C1 segment of cervical spinal cord (tissue), 14 donors: ENCODE results near the gene RTL5.

ENCODE experiments used
- DNase-seq, 14 donors: peaks; one replicate each; lab custom pipeline; 2025; lab: John Stamatoyannopoulos, UW

RTL5 gene

DNA sequence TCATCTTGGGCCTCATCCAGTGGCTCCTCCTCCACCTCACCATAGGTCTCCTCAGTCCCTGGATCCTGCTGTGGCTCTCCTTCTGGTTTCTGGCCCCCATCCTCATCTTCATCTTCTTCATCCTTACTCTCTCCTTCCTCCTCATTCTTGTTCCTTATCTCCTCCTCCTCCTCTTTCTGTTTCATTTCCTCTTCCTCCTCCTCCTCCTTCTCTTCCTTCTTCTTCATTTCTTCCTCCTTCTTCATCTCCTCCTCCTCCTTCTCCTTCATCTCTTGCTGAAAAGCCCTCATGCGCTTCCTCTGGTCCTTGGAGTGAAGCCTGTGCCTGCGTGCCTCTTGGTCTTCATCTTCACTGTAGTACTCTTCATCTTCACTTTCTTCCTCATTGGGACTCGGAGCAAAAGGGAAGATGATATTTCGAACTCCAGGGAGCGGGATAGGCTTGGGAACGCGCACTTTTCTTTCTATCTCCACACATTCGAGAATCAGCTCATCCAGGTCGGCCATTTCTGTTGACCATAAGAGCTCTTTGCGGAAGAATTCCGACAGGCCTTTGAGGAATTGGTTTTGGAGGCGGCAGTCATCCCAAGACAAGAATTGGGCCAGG, 1.5 kb downstream of the RTL5 start:
- no peak for DNase-seq

DNA sequence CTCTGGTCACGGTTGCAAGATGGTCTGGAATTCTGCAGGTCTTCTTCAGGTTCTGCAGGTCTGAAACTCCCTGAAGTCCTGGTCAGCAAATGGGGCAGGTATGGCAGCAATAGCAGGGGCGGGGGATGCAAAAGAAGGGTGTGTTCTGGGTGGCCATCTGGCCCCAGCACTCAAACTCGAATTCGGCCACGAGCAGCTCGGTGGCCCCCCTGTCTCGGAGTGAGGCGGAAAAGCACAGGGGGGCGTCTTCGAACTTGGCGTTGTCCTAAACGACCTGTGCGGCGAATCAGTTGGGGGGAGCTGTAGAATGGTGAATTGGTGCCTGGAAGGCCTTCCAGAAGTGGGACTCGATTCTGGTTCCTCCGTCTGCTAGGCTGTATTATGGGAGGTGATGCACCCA, 2.1 kb downstream of the RTL5 start:
- DNase-seq, result no peak

GRCh38 chrX:72128881-72129280, 2.8 kb downstream of the RTL5 start:
- no peak for DNase-seq

DNA sequence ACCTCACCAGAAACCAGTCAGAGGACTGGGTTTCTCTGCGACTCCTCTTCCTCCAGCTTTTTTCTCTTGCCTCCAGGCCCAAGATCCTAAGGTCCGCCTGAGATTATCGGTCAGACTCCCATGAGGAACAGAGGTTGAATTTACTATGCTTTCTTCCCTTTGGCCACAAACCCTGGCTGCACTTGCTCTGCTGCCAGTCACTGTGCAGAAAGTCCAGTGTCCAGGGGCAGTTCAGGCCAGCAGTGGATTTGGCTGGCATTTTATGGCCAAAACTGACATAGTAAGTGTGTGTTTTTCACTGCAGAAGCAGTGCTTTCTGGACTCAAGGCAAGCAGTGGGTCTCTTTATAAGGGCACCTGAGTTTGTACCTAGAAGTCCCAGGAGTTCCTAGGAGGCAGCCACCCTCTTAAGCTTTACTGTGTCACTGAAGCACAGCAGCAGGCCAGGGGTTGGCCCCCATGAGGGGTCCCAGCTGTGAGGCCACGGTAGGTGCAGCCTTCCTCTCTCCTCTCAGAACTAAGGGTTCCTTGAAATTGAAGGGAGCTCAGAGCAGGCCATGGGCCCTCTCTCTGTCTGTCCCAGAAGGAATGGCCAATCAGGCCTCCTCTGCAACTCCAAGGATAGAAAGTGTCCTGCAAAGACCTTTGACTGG, 3.4 kb downstream of the RTL5 start:
- DNase-seq, result no peak

GRCh38 chrX:72127332-72127731, 4.4 kb downstream of the RTL5 start:
- no peak for DNase-seq

DNA sequence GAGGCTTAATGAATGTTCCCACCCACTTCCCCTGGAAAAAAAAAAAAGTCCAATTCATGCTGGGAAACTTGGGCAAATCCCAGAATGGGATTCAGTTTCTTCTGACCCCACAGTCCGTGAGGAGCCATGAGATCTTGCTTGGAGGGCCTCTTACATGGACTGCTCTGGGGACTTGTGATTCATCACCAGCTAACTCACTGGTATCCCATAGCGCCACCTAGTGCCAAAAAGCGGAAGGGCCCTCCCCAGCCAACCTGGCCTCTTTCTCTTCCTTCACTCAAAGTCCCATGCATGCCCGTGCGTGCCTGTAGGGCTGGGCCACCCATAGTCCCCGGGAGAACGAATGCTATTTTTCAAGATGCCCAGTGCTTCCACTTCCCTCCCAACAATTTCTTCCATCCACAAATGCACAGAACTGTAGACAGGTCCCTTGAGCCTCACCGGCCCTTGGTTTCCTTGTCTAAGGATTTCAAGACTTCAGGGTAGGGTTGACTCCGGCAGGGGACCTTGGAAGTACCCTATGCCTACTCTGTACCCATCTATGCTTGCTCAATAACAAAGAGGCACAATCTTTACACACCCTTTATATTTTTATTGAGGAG, 5.1 kb downstream of the RTL5 start:
- peak in 13 of 14 donors; percentile 11 to 78 (median 52) for DNase-seq

DNA sequence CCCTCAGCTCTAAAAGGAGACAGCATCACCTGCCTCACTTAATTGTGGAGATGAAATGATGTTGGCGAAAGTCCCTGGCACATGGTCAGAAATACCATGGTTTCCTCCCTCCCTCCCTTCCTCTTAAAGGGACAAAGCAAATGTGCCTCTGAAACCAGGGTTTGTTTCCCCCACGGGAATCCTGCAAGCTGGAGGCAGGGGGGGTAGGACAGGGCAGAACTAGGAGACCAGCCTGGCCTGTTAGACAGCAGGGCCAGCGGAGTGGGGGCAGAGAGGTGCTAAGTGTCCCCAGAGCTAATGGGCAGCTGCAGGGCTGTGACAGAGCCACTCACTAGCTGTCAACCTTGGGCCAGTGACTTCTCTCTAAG, 5.7 kb downstream of the RTL5 start:
- DNase-seq, result peak in 2 of 14 donors; percentile 17 to 73

DNA sequence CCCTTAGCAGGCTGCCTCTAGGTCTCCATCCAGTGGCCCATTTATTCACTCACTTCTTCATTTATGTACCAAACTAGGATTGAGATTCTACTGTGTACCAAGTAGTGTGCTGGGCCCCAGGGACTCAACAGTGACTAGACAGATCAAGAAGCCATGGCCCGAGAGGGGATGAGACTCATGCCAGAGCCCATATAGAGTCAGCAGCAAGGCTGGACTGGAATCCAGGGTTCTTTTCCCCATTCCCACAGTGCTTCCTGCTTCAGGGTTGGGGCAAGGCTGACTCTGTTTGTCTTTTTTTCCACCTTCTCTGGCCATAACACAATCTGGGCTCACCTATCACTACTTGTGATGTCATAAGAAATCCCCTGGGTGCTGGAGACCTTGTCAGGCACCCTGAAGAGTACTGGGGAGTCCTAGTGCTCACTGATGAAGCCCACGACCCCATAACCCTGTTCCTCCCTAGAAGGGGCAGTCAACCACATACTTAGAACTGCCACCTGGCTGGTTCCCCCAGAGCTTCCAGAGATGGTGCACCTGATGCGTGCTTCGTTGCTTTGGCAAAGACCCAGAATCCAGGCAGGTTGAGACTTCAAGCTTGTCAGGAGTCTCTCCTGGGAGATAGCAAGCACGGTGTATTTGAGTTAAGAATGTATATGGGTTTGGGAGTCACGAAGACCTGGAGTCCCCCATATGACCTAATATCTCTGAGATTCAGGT, 6.2 kb downstream of the RTL5 start:
- no peak for DNase-seq

DNA sequence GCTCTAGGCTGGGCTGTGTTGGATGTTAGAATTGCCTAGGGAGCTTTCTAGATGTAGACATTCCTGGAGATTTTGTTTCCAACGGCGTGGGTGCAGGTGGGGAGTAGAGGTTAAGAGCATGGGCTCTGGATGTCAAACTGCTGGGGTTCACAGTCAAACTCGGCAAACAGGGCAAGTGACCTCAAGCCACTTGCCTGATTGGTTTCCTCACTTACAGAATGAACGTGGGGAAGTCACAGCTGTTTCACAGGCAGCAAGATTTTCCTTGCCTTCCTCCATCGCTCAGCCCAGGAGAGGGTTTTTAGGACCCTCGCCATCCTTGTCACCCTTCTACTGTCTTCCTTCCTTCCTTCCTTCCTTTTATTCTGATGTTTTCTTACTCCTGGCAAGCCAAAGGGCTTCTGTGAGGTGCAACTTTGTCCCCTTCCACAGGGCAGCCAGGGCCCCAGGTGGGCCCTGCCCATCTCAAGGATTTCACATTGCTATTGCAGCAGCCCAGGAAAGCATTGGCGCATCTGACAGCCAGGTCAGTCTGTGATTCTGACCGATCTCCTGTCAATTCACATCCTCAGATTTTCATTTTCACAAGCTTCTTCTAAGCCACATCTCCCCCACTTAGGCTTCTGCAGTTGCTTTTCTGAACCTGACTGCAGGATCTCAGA, 7.0 kb downstream of the RTL5 start:
- no peak for DNase-seq

DNA sequence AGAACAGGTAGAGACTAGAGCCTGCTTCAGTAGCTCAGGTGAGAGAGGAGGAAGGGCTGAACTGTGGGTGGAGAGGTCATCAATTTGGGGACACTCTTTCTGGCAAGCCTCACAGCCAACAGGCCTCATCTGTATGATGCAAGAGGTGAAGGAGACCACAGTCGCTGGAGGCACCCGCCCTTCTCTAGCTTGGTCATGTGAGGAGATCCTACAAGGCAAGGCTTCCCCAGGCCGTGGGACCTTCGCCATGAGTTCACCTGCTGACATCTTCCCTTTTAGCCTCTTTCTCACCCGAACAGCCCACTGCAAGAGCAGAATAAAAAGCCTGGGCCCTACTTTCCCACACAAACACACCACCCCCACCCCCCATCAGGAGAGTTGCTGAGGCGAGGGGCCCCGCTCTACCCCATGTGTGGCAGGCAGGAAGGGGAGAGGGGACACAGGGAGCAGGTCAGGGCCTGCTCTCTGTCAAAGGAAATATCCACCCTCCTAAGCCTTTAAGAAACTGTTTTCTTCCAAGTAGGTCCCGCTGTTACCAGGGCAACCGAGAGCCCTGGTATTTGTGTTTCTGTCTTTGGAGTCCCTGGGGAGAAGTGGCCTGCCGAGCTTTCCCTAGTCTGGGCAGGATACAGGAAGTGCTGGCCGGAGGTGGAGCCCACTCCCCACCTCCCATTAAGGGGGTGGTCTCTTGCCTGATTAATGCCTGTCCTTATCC, 8.1 kb downstream of the RTL5 start:
- DNase-seq, result no peak

DNA sequence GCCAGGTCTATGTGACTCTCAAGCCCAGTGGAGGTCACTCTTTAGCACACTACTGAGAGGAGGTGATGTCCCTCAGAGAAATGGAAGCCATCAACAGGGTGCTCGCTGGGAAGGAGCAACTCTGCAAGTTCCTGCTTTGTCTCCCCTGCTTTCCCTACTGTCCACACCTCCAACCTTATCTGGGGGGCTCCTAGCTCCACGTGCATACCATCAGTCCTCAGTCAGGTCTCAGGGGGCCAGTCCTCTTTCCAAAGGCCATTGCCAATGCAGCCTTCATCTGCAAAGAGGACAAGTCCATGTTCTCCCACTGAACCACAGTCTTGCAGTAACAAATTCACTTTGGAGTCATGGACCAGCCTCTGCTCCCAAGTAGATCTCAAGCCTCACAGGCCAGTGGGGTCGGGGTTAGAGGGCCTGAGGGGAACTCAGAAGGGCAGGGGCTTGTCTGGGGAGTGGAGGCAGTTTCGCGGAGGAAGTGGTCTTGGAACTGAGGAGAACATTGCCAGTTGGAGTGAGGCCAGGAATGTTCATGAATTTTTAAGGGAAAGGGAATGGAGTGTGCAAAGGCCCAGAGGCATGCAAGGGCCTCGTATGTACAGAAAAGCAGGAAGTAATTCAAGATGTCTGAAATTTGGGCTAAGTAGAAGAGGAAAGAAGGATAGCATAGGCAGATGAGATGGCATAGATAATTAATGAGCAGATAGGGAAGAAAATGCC, 8.9 kb downstream of the RTL5 start:
- no peak for DNase-seq

DNA sequence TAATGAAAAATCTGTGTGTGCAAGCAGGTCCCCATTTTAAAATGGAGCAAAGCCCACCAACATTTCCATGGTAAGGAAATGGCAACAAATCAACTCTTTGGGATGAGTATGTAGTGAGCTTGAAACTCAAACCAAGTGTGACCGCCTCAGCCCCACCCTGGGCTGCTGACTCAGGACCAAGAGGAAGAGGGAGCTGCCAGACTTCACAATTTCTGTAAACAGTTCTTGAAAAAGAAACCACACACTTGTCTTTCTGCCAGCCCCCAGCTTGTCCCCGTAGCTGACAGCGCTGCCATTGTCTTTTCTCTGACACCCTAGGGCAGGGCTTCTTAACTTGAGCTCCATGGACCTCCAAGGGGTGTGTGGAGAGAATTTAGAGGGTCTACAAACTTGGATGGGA, 10.3 kb downstream of the RTL5 start:
- DNase-seq, result peak in 5 of 14 donors; percentile 13 to 62 (median 17)

DNA sequence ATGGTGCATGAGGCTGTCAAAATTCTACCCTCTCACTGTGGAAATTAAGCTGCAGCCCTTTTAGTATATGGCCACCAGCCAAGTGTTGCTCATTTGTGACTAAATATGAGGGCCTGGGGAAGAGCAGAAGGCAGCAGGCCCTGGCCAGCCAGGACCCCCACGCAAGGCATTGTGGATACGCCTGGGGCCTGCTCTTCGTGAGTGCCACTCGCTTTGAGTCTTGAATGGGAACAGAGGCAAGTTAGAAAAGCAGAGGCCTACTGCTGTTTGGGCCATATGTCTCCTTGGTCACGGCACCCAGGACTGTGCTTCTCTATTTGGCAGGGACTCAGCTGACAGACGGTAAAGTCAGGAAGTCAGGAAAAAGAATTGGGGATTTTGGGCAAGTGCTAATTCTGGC, 10.9 kb downstream of the RTL5 start:
- DNase-seq, result peak in 2 of 14 donors; percentile 25 to 82

- DNase-seq, result no peak
These were observed 14.0 kb downstream of the RTL5 start for GRCh38 chrX:72117636-72118210.

DNA sequence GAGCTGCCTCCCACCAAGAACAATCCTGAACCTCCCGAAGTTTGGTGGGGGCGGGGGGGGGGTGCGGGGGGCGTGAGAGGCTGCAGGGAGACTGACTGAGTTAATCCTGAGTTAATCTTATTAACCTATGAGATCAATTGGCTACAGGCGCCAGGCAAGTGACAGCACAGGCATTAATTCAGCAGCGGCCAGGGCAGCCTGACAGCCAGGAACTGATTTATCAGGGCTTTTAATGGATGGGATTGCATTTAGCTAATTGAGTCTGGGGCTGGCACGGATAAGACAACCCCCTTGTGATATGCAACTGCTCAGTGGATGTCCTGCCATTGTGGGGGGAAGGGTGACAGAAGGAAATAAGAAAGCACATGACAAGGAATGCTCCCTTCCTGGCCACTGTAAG, 16.3 kb downstream of the RTL5 start:
- no peak for DNase-seq

- no peak for DNase-seq
These were observed 16.9 kb downstream of the RTL5 start for GRCh38 chrX:72114807-72115206.

DNA sequence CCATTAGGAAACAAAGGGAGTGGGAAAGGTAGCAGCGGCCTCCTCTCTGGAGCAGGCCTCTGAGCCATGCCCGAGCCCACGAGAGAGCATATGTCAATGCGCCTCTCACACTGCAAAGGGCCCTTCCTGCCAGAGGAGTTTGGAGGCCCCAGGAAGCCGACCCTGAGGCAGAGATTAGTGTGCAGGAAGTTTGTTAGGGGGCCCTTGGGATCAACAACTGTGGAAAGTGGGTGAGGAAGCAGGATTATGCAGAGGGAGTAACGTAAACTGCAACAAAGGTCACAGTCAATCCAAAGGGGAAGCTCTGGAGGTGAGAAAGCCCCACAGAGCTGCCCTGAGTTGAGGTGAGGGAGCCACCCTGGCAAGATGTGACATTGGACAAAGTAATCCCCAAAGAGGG, 17.4 kb downstream of the RTL5 start:
- no peak for DNase-seq

- DNase-seq, result no peak
These were observed 18.3 kb downstream of the RTL5 start for GRCh38 chrX:72113461-72113860.

DNA sequence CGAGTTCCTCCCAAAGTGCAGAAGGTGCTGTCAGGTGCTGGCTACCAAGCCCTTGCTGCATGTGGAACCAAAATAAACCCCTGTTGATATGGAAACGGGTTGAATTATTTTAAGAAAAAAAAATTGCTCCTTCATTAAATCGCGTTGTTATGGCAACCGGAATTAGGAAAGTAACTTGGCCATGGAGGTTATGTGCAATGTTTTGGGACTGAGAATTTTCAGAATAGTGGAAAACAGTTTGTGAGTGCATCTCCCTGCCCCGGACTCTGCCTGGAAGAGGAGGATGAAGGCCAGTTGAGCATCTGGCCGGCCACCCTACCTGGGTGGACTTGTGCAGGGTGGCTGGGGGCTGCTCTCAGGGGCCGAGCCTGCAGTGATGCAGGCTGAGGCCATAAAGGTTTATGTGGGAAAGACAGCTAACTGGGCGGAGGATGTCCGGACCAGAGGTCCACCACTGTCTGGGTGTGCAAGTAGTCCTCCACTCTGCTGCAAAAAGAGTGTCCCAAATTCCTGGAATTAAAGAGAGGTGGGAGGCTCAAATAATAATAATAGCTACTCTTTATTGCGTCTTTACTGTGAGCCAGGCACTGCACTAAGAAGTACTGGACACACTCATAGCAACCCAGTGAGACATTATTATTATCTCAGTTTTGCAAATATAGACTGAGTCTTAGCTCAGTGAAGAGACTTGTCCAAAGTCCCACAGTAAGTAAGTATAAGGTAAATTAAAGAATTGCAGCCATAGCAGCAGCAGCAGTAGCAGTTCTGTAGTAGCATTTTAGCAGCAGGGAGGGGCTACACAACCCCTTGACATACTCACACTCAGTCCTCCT, 20.6 kb downstream of the RTL5 start:
- DNase-seq, result no peak
